ENCODE measurements around the gene ABCB9.

The ABCB9 gene

GRCh38 chr12:122981587-122982476 is 15.6 kb upstream of the ABCB9 start:
- peak in 1 of 2 donors; percentile 13 for DNase-seq

GRCh38 chr12:122981036-122981471 is 14.8 kb upstream of the ABCB9 start:
- DNase-seq, result no peak

GRCh38 chr12:122980183-122981035 is 14.1 kb upstream of the ABCB9 start, which contains the start of gene ARL6IP4:
ARL6IP4 (plus strand) TSS chr12:122980681; CDS start chr12:122981140, 459 bp downstream.
- peak; percentile 38 to 68 for DNase-seq

GRCh38 chr12:122979908-122980182 is 13.6 kb upstream of the ABCB9 start:
- no peak for DNase-seq

- no peak for DNase-seq
These were observed 13.0 kb upstream of the ABCB9 start for GRCh38 chr12:122979001-122979907.

- no peak for DNase-seq
These were observed 12.3 kb upstream of the ABCB9 start for GRCh38 chr12:122978507-122978955.

- DNase-seq, result no peak
These were observed 11.6 kb upstream of the ABCB9 start for GRCh38 chr12:122977655-122978392.

GRCh38 chr12:122977153-122977552 is 10.9 kb upstream of the ABCB9 start:
- DNase-seq, result no peak

GRCh38 chr12:122976648-122976975 is 10.3 kb upstream of the ABCB9 start:
- no peak for DNase-seq

- DNase-seq, result no peak
These were observed 9.8 kb upstream of the ABCB9 start for GRCh38 chr12:122975790-122976647.

GRCh38 chr12:122974892-122975789 is 8.9 kb upstream of the ABCB9 start, which contains the start of gene OGFOD2:
OGFOD2 (plus strand) TSS chr12:122975244; CDS start chr12:122975252, 8 bp downstream.
- DNase-seq, result peak; percentile 88 to 93

GRCh38 chr12:122974274-122974891 is 8.1 kb upstream of the ABCB9 start:
- DNase-seq, result peak; percentile 95 to 99

GRCh38 chr12:122969676-122970075 is 3.4 kb upstream of the ABCB9 start:
- DNase-seq, result no peak

GRCh38 chr12:122968104-122968503 is 1.8 kb upstream of the ABCB9 start:
- no peak for DNase-seq

GRCh38 chr12:122966743-122967550 is 684 bp upstream of the ABCB9 start:
- no peak for DNase-seq

GRCh38 chr12:122965321-122965751 is 927 bp downstream of the ABCB9 start:
- no peak for DNase-seq

GRCh38 chr12:122964439-122965257 is 1.6 kb downstream of the ABCB9 start:
- no peak for DNase-seq

- DNase-seq, result peak in 1 of 2 donors; percentile 52
These were observed 2.4 kb downstream of the ABCB9 start for GRCh38 chr12:122963941-122964265.
